T-cell (primary cell): Measurements from ENCODE around the gene DTX1. TPM values are rescaled to one million over a fixed set of nuclear protein-coding genes. Genes with fewer than 3 reads are reported as not detected.

ENCODE experiments used
- ATAC-seq, 4 experiments: fragments of 200-7000 bp in 3 of 4; fragments of 150-1000 bp in 1 of 4; cut with Tn5 transposase; replicated peaks in 1 of 4; 1 replicate in 3 of 4; 2 replicates in 1 of 4; pipeline ENCODE4 v1.10.0; 2021; ENCODE audit warnings: moderate library complexity in 3 of 4, mild to moderate bottlenecking in 2 of 4, moderate number of reproducible peaks in 1 of 4
- CTCF ChIA-PET, 2 donors: fragments of 300-600 bp; sonication (Branson Sonifier 250); formaldehyde crosslinking; loops; one replicate each; lab custom pipeline; 2022; ENCODE audit warnings: antibody characterized with exemption in 2 of 2; lab: Charles Lee
- POLR2A ChIA-PET, 2 donors: fragments of 300-600 bp; sonication (Branson Sonifier 250); formaldehyde crosslinking; loops; one replicate each; lab custom pipeline; 2022; ENCODE audit warnings: antibody characterized with exemption in 2 of 2; lab: Charles Lee
- DNase-seq, 35 experiments: peaks; one replicate each; pipeline versions ENCODE4 v3.0.0 to v3.0.0-alpha.2; 2013 to 2023
- H3K27ac ChIP-seq: one replicate; pipeline ENCODE4 v1.5.1; 2013; ENCODE audit warnings: low read length
- H3K27me3 ChIP-seq, 2 experiments: replicated peaks in 1 of 2; 1 replicate in 1 of 2; 2 replicates in 1 of 2; pipeline versions ENCODE4 v1.6.1 to v1.7.0; 2013; ENCODE audit warnings: low read length in 1 of 2, mixed read lengths in 1 of 2; ENCODE audit not compliant: control insufficient read depth in 2 of 2, insufficient read depth in 2 of 2; ENCODE audit errors: extremely low read depth in 1 of 2
- H3K36me3 ChIP-seq, 2 donors: 1 replicate in 1 of 2; 2 replicates in 1 of 2; pipeline versions ENCODE4 v1.6.1 to v1.7.0; 2013; ENCODE audit warnings: low read length in 1 of 2; ENCODE audit not compliant: control insufficient read depth in 2 of 2, insufficient read depth in 1 of 2; ENCODE audit errors: extremely low read depth in 1 of 2
- H3K4me1 ChIP-seq, 2 experiments: 1 replicate in 1 of 2; 2 replicates in 1 of 2; pipeline versions ENCODE4 v1.6.1 to v1.7.0; 2013; ENCODE audit warnings: low read length in 2 of 2, mixed read lengths in 1 of 2; ENCODE audit not compliant: insufficient read depth in 2 of 2, control insufficient read depth in 1 of 2; ENCODE audit errors: extremely low read depth in 1 of 2
- H3K4me3 ChIP-seq, 2 donors: 1 replicate in 1 of 2; 2 replicates in 1 of 2; pipeline versions ENCODE4 v1.5.1 to v1.7.0; 2013; ENCODE audit warnings: mild to moderate bottlenecking in 2 of 2, low read length in 1 of 2, moderate library complexity in 1 of 2; ENCODE audit not compliant: control insufficient read depth in 1 of 2; ENCODE audit errors: extremely low read depth in 1 of 2
- H3K9me3 ChIP-seq: 2 replicates; pipeline ENCODE4 v1.7.0; 2013
- H3K27ac Mint-ChIP-seq, 2 donors: one replicate each; pipeline ENCODE4 v1.8.0; 2020 to 2021; ENCODE audit warnings: mild to moderate bottlenecking in 2 of 2, mixed read lengths in 2 of 2
- H3K27me3 Mint-ChIP-seq, 2 donors: one replicate each; pipeline ENCODE4 v1.8.0; 2021 to 2022; ENCODE audit warnings: mixed read lengths in 2 of 2
- H3K36me3 Mint-ChIP-seq: one replicate; pipeline ENCODE4 v1.8.0; 2021; ENCODE audit warnings: mixed read lengths
- H3K4me1 Mint-ChIP-seq, 3 donors: one replicate each; pipeline ENCODE4 v1.8.0; 2020 to 2022; ENCODE audit warnings: mixed read lengths in 3 of 3, mild to moderate bottlenecking in 1 of 3
- H3K4me3 Mint-ChIP-seq, 3 donors: one replicate each; pipeline ENCODE4 v1.8.0; 2020 to 2022; ENCODE audit warnings: mild to moderate bottlenecking in 3 of 3, mixed read lengths in 3 of 3, moderate library complexity in 3 of 3
- H3K9me3 Mint-ChIP-seq, 3 donors: one replicate each; pipeline ENCODE4 v1.8.0; 2020 to 2022; ENCODE audit warnings: mixed read lengths in 3 of 3
- WGBS: methylation state at CpG from one replicate; pipeline ENCODE4 v1.1.5; 2013; ENCODE audit warnings: missing lambda C conversion rate; ENCODE audit not compliant: insufficient coverage; 5-methylcytosine and 5-hydroxymethylcytosine counted together
- total RNA-seq, 35 experiments: library from RNA in 6 of 35; stranded (reverse) in 6 of 35; fragments of 120-200 nt in 1 of 35; gene quantifications; one replicate each; pipeline versions ENCODE4 v1.2.1 to v1.2.4 and lab custom pipeline; 2013 to 2026

Gene DTX1
- total RNA-seq, 5 donors from 2014 or later (not counting 1 experiment from before 2014, with no cell fraction given), result 5.6 to 12.0 (median 10.4) TPM

DNA sequence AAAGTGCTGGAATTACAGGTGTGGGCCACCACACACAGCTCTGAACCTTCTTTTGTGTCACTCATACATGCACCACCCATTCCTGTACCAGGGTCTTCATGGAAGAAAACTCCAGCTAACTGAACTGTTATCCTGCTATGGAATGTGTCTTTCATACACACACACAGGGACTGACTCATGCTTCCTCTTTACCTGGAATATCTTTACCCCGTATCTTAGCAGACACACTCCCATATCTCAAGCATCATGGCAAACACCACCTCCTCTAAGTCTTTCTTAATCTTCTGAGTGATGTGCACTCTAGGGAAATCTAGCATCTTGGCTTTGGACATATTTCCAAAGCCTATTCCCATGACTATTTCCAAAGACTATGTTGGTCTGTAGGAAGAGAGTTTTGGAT lies 35.0 kb upstream of the DTX1 start:
- Histone ChIP-seq H3K9me3 (no peaks in the 10 kb centered on the region), H3K4me3 (no peak overlapping the region), H3K36me3 (no peaks in the 10 kb centered on the region), H3K27me3 (no peaks in the 10 kb centered on the region), H3K27ac (no peak overlapping the region), H3K4me1 (no peaks in the 10 kb centered on the region)
- ATAC-seq, result no peak
- WGBS, result no CpG with 5 or more reads among the region's 1 CpG
- DNase-seq, result no peak
- ChIA-PET CTCF (interaction anchor here in 1 of 2 donors (1.1 kb wide), 1 partner anchor 11 kb away, joined by 3 read pairs; no protein-coding TSS in a partner anchor), POLR2A (no interaction called here)
- no peak overlapping the region for H3K27ac Mint-ChIP-seq
- H3K36me3 Mint-ChIP-seq, result no peaks in the 10 kb centered on the region
- peaks cover 0 to 9% of the 10 kb centered on the region in 2 donors for H3K27me3 Mint-ChIP-seq
- H3K4me1 Mint-ChIP-seq, result no peaks in the 10 kb centered on the region
- no peak overlapping the region for H3K4me3 Mint-ChIP-seq
- H3K9me3 Mint-ChIP-seq, result no peaks in the 10 kb centered on the region

DNA sequence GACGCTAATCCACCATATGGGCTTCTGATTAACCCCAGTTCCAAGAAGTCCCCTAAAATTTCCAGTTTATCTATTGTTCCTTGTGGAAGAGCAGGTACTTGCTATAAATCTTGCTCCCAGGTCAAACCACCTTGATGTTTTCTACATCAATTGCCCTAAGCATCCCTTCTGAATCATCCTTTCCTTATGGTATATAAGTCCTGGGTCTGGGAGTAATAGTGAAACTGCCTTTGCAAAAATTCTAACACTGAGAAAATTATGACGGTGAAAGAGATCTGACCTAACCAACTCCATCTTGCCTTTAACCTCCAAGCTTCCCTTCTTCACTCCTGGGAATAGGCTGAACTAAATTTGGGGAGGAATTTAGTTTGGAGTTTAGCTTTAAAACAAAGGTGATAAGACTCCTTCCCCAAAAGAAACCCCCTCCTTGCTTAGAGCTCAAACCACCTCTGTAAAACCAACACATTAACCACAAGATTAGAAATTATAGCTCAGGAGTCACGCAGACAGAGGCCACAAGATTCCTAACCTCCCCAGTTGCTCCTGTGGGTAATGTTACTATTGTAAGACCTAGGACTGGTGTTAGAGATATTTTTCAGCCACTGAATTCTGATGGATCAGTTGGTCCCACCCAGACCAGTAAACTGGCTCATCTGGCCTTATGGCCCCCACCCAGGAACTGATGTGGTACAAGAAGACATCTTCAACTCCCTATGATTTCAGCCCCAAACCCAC lies 33.8 kb upstream of the DTX1 start:
- no CpG with 5 or more reads among the region's 3 CpGs for WGBS
- H3K9me3 Mint-ChIP-seq, result no peaks in the 10 kb centered on the region
- POLR2A ChIA-PET, result no interaction called here
- no peaks in the 10 kb centered on the region for H3K36me3 Mint-ChIP-seq
- ATAC-seq (no peak), DNase-seq (no peak)
- peaks cover 0 to 9% of the 10 kb centered on the region in 2 donors for H3K27me3 Mint-ChIP-seq
- Histone ChIP-seq H3K27me3 (no peaks in the 10 kb centered on the region), H3K4me3 (no peak overlapping the region), H3K9me3 (no peaks in the 10 kb centered on the region), H3K27ac (no peak overlapping the region), H3K36me3 (no peaks in the 10 kb centered on the region), H3K4me1 (no peaks in the 10 kb centered on the region)
- no peaks in the 10 kb centered on the region for H3K4me1 Mint-ChIP-seq
- no peak overlapping the region for H3K27ac Mint-ChIP-seq
- no peak overlapping the region for H3K4me3 Mint-ChIP-seq
- CTCF ChIA-PET, result interaction anchor here in 1 of 2 donors (1.1 kb wide), 1 partner anchor 30 kb away, joined by 4 read pairs; no protein-coding TSS in a partner anchor

- CTCF ChIA-PET, result no interaction called here
- no peak overlapping the region for H3K4me3 ChIP-seq
- no peak for ATAC-seq
- DNase-seq, result no peak
- WGBS, result 29% methylated on average over 1 of the region's 4 CpGs
- peaks cover 0 to 2% of the 10 kb centered on the region in 2 experiments for H3K4me1 ChIP-seq
- no peaks in the 10 kb centered on the region for H3K36me3 ChIP-seq
- H3K36me3 Mint-ChIP-seq, result no peaks in the 10 kb centered on the region
- H3K27me3 ChIP-seq, result no peaks in the 10 kb centered on the region
- H3K27ac ChIP-seq, result no peak overlapping the region
- H3K9me3 ChIP-seq, result no peaks in the 10 kb centered on the region
- no peak overlapping the region for H3K27ac Mint-ChIP-seq
- H3K9me3 Mint-ChIP-seq, result no peaks in the 10 kb centered on the region
- peaks cover 0 to 6% (median 4%) of the 10 kb centered on the region in 3 donors for H3K4me1 Mint-ChIP-seq
- POLR2A ChIA-PET, result no interaction called here
- peaks cover 4 to 5% of the 10 kb centered on the region in 2 donors for H3K27me3 Mint-ChIP-seq
- H3K4me3 Mint-ChIP-seq, result no peak overlapping the region
Measured at GRCh38 chr12:113027726-113028125, 28.8 kb upstream of the DTX1 start.

DNA sequence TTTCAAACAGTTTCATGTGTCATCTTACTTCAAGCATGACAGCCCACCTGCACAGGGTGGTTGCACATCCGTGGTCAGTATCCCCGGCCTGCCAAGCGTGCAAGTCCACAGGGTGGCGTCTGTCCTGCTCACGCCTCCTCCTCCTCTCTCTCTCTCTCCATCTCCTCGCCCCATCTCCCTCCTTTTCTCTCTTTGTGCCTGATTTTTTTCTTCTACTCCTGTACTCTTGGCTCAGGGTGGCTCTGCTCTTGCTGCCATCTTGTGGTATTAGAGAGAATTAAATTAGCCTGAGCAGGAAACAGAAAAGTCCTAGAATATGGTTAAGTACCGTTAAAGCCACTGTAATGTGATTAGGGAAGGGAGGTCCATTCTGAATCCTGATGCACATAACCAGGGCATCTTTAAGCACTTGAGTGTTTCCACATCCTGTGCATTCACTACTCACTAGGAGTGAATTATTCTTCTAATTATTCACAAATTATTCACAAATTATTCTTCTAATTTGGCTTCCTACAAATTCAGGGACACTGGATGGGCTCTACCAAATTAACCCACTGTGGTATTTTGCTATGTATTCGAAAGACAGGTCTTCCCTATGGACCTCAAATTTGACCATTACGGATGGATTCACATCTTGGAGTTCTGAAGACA lies 25.5 kb upstream of the DTX1 start:
- Mint-ChIP-seq H3K9me3 (no peaks in the 10 kb centered on the region), H3K27me3 (peaks cover 8% of the 10 kb centered on the region in 2 donors), H3K27ac (no peak overlapping the region), H3K36me3 (no peaks in the 10 kb centered on the region), H3K4me1 (peaks cover 0 to 6% (median 4%) of the 10 kb centered on the region in 3 donors), H3K4me3 (no peak overlapping the region)
- peak in 1 of 4 experiments; percentile 29 for ATAC-seq
- CTCF ChIA-PET, result interaction anchor here in 1 of 2 donors (2.2 kb wide), 1 partner anchor 38 kb away, joined by 9 read pairs; no protein-coding TSS in a partner anchor
- Histone ChIP-seq H3K4me3 (no peak overlapping the region), H3K36me3 (no peaks in the 10 kb centered on the region), H3K9me3 (no peaks in the 10 kb centered on the region), H3K27ac (no peak overlapping the region), H3K27me3 (no peaks in the 10 kb centered on the region), H3K4me1 (peaks cover 0 to 2% of the 10 kb centered on the region in 2 experiments)
- DNase-seq, result peak in 2 of 35 experiments; percentile 4 to 46
- POLR2A ChIA-PET, result no interaction called here
- WGBS, result 0% methylated on average over 4 of the region's 9 CpGs

GRCh38 chr12:113039911-113040445 lies 16.6 kb upstream of the DTX1 start:
- H3K4me3 Mint-ChIP-seq, result no peak overlapping the region
- H3K4me1 ChIP-seq, result no peaks in the 10 kb centered on the region
- H3K4me3 ChIP-seq, result no peak overlapping the region
- WGBS, result no CpG with 5 or more reads among the region's 4 CpGs
- POLR2A ChIA-PET, result no interaction called here
- H3K27me3 Mint-ChIP-seq, result peaks cover 8 to 9% of the 10 kb centered on the region in 2 donors
- no peaks in the 10 kb centered on the region for H3K36me3 ChIP-seq
- no peak for ATAC-seq
- H3K27ac ChIP-seq, result no peak overlapping the region
- DNase-seq, result no peak
- H3K9me3 ChIP-seq, result no peaks in the 10 kb centered on the region
- peaks cover 0 to 18% of the 10 kb centered on the region in 2 experiments for H3K27me3 ChIP-seq
- H3K9me3 Mint-ChIP-seq, result no peaks in the 10 kb centered on the region
- H3K36me3 Mint-ChIP-seq, result no peaks in the 10 kb centered on the region
- CTCF ChIA-PET, result no interaction called here
- H3K4me1 Mint-ChIP-seq, result no peaks in the 10 kb centered on the region
- no peak overlapping the region for H3K27ac Mint-ChIP-seq

- POLR2A ChIA-PET, result no interaction called here
- CTCF ChIA-PET, result no interaction called here
- ATAC-seq, result no peak
- Mint-ChIP-seq H3K27ac (no peak overlapping the region), H3K9me3 (no peaks in the 10 kb centered on the region), H3K4me1 (no peaks in the 10 kb centered on the region), H3K36me3 (no peaks in the 10 kb centered on the region), H3K4me3 (no peak overlapping the region), H3K27me3 (peaks cover 8 to 9% of the 10 kb centered on the region in 2 donors)
- WGBS, result 100% methylated on average over 2 of the region's 7 CpGs
- Histone ChIP-seq H3K27ac (no peak overlapping the region), H3K36me3 (no peaks in the 10 kb centered on the region), H3K27me3 (peaks cover 0 to 18% of the 10 kb centered on the region in 2 experiments), H3K4me1 (no peaks in the 10 kb centered on the region), H3K9me3 (no peaks in the 10 kb centered on the region), H3K4me3 (no peak overlapping the region)
- no peak for DNase-seq
Measured at GRCh38 chr12:113040722-113041171, 15.8 kb upstream of the DTX1 start.
